ENCODE results near the gene SLAIN2. TPM values are rescaled to one million over a fixed set of nuclear protein-coding genes. Genes with fewer than 3 reads are reported as not detected.
A peak's percentile ranks its signal among the peaks of the same experiment; 100 is the strongest.

SLAIN2 gene
- total RNA-seq, 1 donor from 2014 or later, result 90.5 TPM

DNA sequence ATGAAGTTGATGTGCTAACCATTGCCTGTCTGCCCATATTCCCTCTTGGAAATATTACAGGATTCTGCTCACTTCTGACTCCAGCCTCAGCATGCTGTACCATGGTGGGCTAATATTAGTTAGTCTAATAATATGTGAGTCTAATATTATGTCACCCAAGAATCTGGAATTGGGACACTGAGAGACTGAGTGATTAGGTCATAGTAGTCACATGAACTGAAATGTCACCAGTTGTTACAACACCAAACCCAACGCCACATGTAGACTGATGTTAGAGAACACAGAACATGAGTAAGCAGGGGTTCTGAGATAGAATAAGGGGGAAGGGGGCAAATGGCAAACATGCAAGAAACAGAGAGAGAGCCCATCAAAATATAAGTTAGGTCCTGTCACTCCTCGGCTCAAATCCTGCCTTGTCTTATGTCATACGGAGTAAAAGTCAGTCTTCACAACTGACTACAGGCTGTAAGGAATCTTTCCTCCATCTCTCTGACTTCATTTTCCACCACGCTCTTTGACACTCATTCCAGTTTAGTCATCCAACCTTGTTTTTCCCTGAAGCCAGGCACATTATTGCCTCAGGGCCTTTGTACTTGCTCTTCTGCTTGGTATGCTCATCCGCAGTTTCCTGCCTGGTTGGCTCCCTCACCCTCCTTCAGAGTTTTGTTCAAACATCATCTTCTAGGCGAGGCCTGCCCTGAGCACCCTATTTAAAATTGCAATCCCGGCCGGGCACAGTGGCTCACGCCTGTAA is 9.6 kb upstream of the SLAIN2 start:
- Histone ChIP-seq H3K27me3 (ENCODE audit: insufficient read depth, low read length) (no peaks in the 10 kb centered on the region), H2AFZ (ENCODE audit: low read depth, low read length) (peak overlapping the region; percentile 2), H3K27ac (ENCODE audit: low read depth, low read length) (peak overlapping the region; percentile 44), H3K4me1 (ENCODE audit: insufficient read depth, low read length) (peaks cover 27% of the 10 kb centered on the region), H4K20me1 (ENCODE audit: insufficient read depth, low read length) (no peaks in the 10 kb centered on the region), H3K79me2 (ENCODE audit: insufficient read depth, low read length) (no peaks in the 10 kb centered on the region), H3K9me3 (ENCODE audit: insufficient read depth, low read depth, low read length) (no peaks in the 10 kb centered on the region), H3K4me2 (ENCODE audit: low read length) (peak overlapping the region; percentile 3), H3K36me3 (ENCODE audit: insufficient read depth, low read length) (no peaks in the 10 kb centered on the region), H3K4me3 (ENCODE audit: insufficient read depth, low read depth, low read length) (no peak overlapping the region), H3K9ac (ENCODE audit: low read length) (peak overlapping the region; percentile 19)
- TF ChIP-seq EZH2 (IDR thresholded peaks at IDR 0.05; ENCODE audit: insufficient read depth, low read length), result no peak
- TF ChIP-seq, protein P1, sequence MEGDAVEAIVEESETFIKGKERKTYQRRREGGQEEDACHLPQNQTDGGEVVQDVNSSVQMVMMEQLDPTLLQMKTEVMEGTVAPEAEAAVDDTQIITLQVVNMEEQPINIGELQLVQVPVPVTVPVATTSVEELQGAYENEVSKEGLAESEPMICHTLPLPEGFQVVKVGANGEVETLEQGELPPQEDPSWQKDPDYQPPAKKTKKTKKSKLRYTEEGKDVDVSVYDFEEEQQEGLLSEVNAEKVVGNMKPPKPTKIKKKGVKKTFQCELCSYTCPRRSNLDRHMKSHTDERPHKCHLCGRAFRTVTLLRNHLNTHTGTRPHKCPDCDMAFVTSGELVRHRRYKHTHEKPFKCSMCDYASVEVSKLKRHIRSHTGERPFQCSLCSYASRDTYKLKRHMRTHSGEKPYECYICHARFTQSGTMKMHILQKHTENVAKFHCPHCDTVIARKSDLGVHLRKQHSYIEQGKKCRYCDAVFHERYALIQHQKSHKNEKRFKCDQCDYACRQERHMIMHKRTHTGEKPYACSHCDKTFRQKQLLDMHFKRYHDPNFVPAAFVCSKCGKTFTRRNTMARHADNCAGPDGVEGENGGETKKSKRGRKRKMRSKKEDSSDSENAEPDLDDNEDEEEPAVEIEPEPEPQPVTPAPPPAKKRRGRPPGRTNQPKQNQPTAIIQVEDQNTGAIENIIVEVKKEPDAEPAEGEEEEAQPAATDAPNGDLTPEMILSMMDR (IDR thresholded peaks at IDR 0.05; ENCODE audit: insufficient read depth, low read depth, low read length), result no peak
- Mint-ChIP-seq H3K9me3 (ENCODE audit: unreplicated experiment) (no peaks in the 10 kb centered on the region), H3K36me3 (ENCODE audit: low read depth, unreplicated experiment) (no peaks in the 10 kb centered on the region), H3K27ac (ENCODE audit: unreplicated experiment) (peak overlapping the region; percentile 94), H3K4me3 (ENCODE audit: unreplicated experiment) (no peak overlapping the region), H3K4me1 (ENCODE audit: low read depth, unreplicated experiment) (peaks cover 27% of the 10 kb centered on the region), H3K27me3 (ENCODE audit: low read depth, unreplicated experiment) (no peaks in the 10 kb centered on the region)
- DNase-seq (ENCODE audit: low read depth) (peak; percentile 92), FAIRE-seq (peak; percentile 56)

DNA sequence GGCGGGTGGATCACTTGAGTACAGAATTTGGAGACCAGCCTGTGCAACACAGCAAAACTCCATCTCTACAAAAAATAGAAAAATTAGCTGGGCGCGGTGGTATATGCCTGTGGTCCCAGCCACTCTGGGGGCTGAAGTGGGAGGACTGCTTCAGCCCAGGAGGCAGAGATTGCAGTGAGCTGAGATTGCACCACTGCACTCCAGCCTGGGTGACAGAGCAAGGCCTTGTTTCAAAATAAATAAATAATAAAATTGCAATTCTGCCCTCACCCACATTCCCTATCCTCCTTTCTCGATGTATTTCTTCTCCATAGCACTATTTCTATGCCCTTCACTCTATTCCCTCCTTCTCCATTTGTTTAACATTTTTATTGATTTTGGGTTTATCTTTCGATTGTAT is 8.7 kb upstream of the SLAIN2 start:
- no peaks in the 10 kb centered on the region for H3K9me3 ChIP-seq (ENCODE audit: insufficient read depth, low read depth, low read length)
- H3K4me1 Mint-ChIP-seq (ENCODE audit: low read depth, unreplicated experiment), result peaks cover 32% of the 10 kb centered on the region
- no peak overlapping the region for H3K27ac ChIP-seq (ENCODE audit: low read depth, low read length)
- peaks cover 27% of the 10 kb centered on the region for H3K4me1 ChIP-seq (ENCODE audit: insufficient read depth, low read length)
- no peak overlapping the region for H3K27ac Mint-ChIP-seq (ENCODE audit: unreplicated experiment)
- no peaks in the 10 kb centered on the region for H3K36me3 ChIP-seq (ENCODE audit: insufficient read depth, low read length)
- H3K36me3 Mint-ChIP-seq (ENCODE audit: low read depth, unreplicated experiment), result no peaks in the 10 kb centered on the region
- TF ChIP-seq EZH2 (IDR thresholded peaks at IDR 0.05; ENCODE audit: insufficient read depth, low read length), result no peak
- TF ChIP-seq, protein P1 (IDR thresholded peaks at IDR 0.05; ENCODE audit: insufficient read depth, low read depth, low read length), result no peak
- DNase-seq (ENCODE audit: low read depth) (no peak), FAIRE-seq (no peak)
- no peaks in the 10 kb centered on the region for H3K27me3 Mint-ChIP-seq (ENCODE audit: low read depth, unreplicated experiment)
- no peak overlapping the region for H3K4me3 Mint-ChIP-seq (ENCODE audit: unreplicated experiment)
- no peaks in the 10 kb centered on the region for H3K9me3 Mint-ChIP-seq (ENCODE audit: unreplicated experiment)
- H3K4me2 ChIP-seq (ENCODE audit: low read length), result no peak overlapping the region
- H3K79me2 ChIP-seq (ENCODE audit: insufficient read depth, low read length), result no peaks in the 10 kb centered on the region
- H3K27me3 ChIP-seq (ENCODE audit: insufficient read depth, low read length), result no peaks in the 10 kb centered on the region
- no peak overlapping the region for H3K4me3 ChIP-seq (ENCODE audit: insufficient read depth, low read depth, low read length)
- no peak overlapping the region for H2AFZ ChIP-seq (ENCODE audit: low read depth, low read length)
- no peak overlapping the region for H3K9ac ChIP-seq (ENCODE audit: low read length)
- H4K20me1 ChIP-seq (ENCODE audit: insufficient read depth, low read length), result no peaks in the 10 kb centered on the region

DNA sequence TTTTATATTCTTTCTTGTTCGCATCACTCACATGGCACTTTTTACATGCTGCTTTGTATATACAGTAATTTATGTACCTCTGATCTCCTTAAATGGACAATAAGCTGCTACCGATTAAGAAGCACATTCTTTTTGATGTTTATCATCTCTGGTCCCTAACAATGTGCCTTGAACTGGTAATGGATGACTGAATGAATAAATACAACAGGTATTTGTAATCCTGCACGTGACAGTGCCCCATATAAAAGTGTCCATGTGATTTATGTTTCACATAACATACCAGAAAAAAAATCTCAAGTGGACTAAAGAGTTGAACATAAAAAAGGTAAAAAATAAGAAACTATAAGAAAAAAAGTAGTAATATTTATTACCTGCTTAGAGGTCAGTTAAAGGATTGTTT is 7.7 kb upstream of the SLAIN2 start:
- no peak for DNase-seq (ENCODE audit: low read depth)
- Mint-ChIP-seq H3K4me1 (ENCODE audit: low read depth, unreplicated experiment) (peaks cover 34% of the 10 kb centered on the region), H3K4me3 (ENCODE audit: unreplicated experiment) (no peak overlapping the region), H3K27ac (ENCODE audit: unreplicated experiment) (no peak overlapping the region), H3K36me3 (ENCODE audit: low read depth, unreplicated experiment) (no peaks in the 10 kb centered on the region), H3K9me3 (ENCODE audit: unreplicated experiment) (no peaks in the 10 kb centered on the region), H3K27me3 (ENCODE audit: low read depth, unreplicated experiment) (no peaks in the 10 kb centered on the region)
- no peaks in the 10 kb centered on the region for H3K9me3 ChIP-seq (ENCODE audit: insufficient read depth, low read depth, low read length)
- H3K27ac ChIP-seq (ENCODE audit: low read depth, low read length), result no peak overlapping the region
- peaks cover 27% of the 10 kb centered on the region for H3K4me1 ChIP-seq (ENCODE audit: insufficient read depth, low read length)
- H3K4me3 ChIP-seq (ENCODE audit: insufficient read depth, low read depth, low read length), result no peak overlapping the region
- no peak overlapping the region for H3K4me2 ChIP-seq (ENCODE audit: low read length)
- no peaks in the 10 kb centered on the region for H3K79me2 ChIP-seq (ENCODE audit: insufficient read depth, low read length)
- H4K20me1 ChIP-seq (ENCODE audit: insufficient read depth, low read length), result no peaks in the 10 kb centered on the region
- H2AFZ ChIP-seq (ENCODE audit: low read depth, low read length), result no peak overlapping the region
- FAIRE-seq, result no peak
- H3K36me3 ChIP-seq (ENCODE audit: insufficient read depth, low read length), result no peaks in the 10 kb centered on the region
- no peak overlapping the region for H3K9ac ChIP-seq (ENCODE audit: low read length)
- TF ChIP-seq EZH2 (IDR thresholded peaks at IDR 0.05; ENCODE audit: insufficient read depth, low read length), result no peak
- TF ChIP-seq, protein P1 (IDR thresholded peaks at IDR 0.05; ENCODE audit: insufficient read depth, low read depth, low read length), result no peak
- no peaks in the 10 kb centered on the region for H3K27me3 ChIP-seq (ENCODE audit: insufficient read depth, low read length)
